ENCODE results near the gene C4orf36.

Gene C4orf36, protein sequence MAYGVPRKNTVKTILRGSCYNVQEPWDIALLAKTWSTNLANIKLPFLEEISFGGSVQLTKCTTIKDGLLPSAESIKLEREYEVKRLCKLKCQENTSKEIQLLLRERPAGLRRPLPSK

DNA sequence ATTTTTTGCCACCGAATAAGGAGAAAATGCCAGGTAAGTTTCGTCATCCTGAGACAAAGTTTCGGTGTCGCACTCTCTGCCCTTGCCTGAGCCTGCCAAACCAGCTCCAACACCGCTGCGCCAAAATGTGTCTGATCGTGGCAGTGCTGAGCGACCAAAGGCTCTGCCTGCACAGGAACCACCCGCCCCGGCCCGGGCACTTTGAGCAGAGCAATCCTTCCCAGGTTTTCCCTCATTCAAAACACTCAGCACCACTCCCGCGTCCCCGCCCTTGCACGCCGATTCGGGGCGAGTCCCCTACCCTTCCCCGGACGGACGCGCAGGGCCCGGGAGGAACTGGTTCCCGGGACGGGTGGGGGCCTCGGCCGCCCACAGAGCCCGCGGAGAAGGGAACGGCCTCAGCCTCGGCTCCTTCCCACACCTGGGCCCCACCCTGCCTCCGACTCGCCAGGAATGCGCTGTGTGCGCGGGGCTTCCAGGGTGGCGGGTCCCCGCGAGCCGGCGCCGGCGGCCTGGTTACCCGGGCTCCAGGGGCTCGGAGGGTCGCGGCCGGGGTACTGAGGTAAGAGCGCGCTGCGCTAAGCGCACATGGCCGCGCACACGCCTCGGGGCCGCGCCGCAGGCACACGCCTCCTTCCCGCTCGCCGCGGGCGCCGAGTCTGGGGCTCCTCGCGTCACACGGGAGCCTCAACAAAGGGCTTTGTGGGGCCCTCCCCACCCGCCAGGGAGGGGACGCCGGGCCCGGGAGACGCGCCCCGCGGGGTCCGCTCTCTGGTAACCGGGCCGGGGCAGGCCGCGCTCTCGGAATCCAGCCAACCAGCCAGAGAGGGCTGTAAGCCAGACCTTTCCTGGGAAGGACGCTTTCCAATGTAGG lies at the start of gene C4orf36:
C4orf36 (minus strand) TSS at position 661 of the 874 bp plus-strand sequence. CDS start 902 bp downstream, outside the sequence.
- peak; percentile 36 for DNase-seq

DNA sequence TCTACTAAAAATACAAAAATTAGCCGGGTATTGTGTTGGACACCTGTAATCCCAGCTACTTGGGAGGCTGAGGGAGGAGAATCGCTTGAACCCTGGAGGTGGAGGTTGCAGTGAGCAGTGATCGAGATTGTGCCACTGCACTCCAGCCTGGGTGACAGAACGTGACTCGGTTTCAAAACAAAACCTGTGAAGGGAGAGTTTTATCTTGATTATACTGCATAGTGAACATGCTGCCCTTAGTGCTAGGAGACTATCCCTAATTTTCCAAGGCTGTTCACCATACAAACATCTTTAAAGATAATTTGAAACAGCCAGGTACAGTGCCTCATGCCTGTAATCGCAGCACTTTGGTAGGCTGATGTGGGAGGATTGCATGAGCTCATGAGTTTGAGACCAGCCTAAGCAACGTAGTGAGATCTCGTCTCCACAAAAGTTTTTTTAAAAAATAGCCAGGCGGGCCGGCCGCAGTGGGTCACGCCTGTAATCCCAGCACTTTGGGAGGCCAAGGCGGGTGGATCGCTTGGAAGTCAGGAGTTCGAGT lies 48.8 kb upstream of the C4orf36 start:
- DNase-seq, result no peak

DNA sequence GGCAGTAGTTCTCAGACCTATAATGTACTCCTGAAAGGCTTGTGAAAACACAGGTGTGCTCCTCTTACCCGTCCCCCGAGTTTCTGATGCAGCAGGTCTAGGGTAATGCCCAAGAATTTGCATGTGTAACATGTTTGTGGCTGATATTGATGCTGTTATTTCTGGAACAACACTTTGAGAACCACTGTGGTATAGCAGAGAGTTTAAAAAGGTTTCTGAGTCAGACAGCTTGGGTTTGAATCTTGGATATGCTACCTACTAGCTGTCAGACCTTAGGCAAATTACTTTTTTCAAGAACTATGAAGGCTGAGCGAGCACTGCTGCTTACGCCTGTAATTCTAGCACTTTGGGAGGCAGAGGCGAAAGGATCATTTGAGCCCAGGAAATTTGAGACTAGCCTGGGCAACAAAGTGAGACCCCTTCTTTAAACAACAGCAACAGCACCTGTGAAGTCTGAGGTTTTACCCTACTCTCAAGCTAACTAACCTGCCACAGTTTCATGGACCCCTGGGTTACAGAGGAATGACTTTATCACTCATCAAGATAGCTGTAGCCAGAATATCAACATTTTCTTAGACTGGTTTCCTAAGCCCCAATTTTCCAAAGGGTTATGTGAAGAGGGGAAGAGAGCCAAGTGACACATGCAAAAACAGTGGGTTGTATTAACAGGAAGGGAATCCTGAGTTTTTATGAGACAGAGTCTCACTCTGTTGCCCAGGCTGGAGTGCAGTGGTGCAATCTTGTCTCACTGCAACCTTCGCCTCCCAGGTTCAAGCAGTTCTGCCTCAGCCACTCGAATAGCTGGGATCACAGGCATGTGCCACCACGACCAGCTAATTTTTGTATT lies 47.7 kb upstream of the C4orf36 start:
- no peak for DNase-seq

DNA sequence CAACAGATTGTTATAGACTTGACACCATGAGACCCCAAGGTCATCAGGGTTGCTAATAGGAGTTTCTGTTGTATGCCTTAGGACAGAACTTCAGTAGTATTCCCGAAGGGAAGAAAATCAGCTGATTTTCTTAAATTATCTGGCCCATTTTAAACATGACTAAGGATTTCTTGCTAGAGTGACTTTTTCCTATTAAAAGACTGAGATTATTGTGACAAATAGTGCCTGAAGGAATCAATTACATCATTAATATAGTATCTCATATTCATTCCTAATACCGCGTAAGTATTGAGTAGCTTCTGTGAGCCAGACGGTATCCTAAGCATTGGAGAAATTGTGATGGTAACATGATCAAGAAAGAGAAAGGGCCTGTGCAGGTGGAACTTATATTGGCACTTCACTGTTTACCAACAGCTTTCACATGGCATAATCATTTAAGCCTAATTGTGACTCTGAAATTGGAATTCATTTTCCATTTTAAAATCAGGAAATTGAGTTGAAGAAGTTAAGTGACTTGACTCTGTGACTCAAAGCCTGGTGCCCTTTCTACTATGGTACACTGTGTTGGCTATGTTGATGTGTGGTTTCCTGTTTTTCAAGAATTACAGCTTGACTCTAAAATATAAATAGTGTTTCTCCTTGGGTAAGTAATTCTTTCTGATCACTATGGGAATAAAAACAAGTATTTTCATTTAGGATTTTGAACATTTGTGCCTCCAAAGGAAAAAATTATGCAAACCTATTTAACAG lies 46.7 kb upstream of the C4orf36 start:
- DNase-seq, result no peak

DNA sequence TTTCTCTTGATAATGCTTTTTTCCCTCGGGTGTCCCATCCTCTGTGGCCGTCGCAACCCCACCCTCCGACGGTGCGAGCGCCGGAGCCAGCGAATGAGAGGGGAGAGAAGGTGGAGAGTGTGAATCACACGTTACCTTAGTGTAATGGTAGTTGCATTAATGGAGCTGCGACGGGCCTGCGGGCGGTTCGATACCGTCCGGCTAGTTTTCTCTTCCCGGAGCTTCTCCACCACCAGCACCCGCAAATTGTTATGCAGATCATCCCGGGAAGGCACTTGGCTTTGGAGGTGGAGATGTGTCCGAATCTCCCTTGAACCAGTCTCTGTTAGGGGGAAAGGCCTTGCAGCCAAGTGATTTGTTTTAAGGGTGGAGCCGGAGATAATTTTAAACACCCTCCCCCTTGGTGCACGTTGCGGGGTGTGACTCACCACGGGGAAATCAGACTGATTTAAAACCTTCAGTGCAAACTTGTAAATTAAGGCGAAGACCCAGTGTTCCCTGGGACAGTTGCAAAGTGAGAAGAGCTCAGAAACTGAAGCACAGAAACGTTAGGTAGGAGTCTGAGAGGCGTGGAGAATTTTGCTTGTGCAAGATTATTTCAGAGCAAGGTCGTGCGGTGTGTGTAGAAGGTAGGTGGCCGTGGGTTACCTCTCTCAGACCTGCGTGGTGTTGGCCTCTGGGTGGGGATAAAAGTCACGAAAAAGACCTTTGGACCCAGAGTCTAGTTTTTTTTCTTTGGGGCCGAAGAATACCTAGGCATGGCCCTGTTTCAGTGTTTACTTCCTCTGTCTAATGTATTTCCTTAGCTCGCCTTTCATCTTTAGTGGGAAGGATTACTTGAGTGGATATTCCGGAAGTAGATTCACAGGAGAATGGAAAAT lies 43.9 kb upstream of the C4orf36 start:
- no peak for DNase-seq

DNA sequence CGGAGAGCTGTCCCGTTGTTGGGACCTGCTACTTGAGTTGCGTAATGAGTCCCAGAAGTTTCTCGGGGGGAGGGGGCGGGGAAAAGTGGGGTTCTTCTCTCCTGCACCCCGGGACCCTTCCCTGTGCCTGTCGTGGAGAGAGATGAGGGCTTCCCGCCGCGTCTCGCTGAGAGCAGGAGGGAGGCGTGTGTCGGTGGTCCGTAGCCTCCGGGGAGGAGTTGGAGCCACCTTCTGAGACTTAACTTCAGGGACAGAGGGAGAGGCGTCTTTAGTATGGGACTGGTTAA lies 43.3 kb upstream of the C4orf36 start:
- DNase-seq, result no peak

DNA sequence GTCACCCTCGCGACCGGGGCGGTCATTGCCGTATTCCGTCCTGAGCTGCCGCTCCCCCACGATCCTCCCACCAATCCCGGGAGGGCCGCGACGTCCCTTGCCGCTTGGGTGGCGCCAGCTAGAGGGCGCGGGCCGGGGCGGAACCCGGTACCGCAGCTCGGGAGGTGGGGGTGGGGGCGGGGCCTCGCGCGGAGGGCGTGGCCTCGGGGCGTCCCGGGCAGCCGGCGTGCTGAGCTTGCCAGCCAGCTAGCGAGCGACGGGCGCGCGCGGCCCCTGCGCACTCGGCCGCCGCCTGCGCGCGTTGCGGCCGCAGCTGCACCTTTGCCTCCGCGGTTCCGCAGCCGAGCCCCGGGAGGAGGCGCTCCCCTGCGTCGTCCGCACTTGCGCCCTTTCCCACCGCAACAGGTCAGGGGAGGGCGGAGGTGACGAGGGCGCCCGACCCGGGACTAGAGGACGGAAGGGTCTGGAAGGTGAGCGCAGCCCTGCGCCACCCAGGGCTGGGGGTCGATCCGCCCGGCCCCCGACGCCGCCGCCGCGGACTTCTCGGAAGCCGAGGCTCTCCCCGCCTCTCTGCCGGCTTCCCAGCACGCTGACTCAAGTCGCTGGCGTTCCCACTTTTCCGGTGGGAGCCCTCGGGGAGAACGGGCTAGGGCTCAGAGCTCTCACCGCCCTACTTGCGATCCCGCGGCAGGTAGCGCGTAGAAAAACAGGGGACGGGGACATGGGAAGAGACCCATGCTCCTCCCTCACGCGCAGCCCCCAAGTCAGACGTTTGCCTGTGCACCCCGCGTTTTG lies 42.7 kb upstream of the C4orf36 start, which contains the start of gene AFF1:
AFF1 (plus strand) TSS at position 241 of the 795 bp plus-strand sequence. CDS start 13,523 bp downstream, outside the sequence.
- DNase-seq, result peak; percentile 49

DNA sequence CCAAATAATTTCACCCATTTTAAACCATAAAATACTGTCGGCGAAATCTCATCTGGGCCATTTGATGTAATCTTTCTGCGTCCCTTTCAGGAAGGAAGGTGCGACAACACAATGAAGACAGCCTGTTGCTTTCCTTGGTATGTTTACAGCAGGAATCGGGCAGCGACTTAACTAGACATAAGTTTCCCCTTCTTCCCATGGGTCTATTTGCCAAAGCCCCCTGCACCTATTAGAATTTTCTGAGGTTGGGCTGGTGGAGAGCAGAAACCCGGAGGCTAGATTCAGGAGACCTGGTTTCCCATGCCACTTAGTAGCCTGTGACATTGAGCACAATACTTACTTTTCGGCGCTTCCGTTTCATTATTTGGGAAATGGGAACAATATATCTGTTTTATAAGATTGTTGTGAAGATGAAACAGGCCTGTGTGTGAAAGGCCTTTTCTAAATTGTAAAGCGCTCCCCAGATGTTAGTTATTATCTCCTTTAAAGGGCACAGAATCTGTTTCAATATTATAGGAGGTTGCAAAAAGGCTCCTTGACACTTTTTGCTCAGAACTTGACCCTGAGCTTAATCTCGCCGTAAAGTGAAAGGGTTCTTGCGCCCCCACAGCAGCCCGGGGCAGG lies 42.0 kb upstream of the C4orf36 start:
- no peak for DNase-seq

DNA sequence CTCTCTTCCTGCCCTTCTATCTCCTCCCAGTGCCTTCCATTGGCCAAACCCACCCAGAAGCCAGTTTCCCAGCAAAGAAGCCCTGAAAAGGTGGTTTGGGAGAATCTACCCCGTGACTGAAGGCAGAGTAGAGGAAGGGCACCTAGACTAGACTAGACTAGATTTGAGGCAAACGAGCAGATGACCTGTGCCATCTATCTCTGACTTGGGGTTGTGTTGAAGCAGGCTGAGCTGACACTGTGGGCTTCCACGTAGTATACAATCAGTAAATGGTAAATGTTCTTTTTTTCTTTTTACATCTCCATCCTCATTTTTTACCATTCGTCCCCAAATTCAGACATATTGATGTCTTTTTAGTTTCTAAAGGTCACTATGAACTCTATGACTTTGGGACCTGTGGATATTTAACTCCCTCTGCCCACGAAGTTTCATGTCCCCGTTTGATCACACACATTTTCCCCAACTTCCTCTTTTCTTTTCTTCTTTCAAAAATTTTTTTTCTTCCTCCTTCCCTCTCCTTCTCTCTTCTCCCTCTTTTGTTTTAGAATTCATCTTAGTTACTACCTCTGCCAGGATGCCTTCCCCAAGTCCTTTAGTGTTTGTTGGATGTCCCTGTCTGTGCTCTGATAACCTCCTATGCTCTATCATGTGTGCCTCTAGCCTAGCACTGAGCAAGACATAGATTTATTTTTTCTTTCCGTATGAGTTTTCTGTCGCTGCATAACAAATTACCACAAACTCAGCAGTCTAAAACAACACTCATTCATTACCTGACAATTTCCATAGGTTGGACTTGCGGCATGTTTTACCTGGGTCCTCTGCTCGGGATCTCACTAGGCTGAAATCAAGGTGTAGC lies 36.4 kb upstream of the C4orf36 start:
- no peak for DNase-seq

DNA sequence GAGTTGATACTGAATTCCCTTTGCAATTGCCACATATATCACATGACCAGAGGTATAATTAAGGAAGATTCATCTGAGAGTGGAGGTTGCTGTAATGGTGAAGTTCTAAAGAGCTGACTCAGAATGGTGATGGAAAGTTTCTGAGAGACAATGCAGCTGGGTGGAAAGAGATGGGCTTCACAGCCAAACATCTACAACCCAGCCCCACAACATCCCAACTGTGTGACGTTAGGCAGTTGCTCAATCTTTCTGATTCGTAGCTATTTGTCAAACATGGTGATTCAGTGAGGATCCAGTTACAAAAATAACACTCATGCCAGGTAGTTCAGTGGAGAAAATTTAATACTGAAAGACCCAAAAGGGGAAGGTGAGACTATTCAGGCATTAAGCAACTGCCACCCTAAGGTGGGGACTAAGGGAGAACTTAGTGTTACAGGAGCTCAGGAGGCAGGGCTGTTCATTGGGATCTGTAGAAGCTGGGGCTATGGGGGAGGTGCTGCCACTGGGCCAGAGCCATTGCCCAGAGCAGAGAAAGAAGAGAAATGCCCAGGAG lies 35.7 kb upstream of the C4orf36 start:
- no peak for DNase-seq

DNA sequence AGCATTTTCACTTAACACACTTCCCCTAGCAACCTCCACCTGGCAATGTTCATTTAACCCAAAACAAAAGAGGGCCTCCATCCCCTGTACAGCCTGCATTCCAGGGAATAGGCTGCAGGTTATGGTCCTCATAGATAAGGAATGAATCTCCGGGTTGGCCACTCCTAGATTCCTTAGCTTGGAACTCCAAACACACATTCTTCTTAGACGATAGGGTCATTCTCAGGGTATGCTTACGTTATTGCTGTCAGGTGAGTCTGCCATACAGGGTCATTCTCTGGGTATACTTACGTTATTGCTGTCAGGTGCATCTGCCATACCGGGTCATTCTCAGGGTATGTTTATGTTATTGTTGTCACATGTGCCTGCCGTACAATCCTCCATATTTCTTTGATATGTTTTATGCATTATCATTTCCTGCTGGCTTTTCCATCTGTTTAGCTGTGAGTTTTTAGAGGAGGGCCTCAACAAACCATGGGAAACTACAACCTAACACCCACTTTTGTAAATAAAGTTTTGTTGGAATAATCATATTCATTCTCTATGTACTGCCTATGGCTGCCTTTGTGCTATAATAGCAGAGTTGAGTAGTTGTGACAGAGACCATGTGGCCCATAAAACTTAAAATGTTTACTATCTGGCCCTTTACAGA lies 34.3 kb upstream of the C4orf36 start:
- no peak for DNase-seq

DNA sequence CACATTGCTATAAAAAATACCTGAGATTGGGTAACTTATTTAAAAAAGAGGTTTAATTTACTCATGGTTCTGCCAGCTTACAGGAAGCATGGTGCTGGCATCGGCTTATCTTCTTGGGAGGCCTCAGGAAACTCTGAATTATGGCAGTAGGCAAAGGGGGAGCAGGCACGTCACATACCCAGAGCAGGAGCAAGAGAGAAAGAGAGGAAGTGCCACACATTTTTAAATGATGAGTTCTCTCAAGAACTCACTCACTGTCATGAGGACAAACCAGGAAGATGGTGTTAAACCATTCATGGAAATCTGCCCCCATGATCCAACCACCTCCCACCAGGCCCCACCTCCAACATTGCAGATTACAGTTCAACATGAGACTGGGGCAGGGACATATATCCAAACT lies 32.6 kb upstream of the C4orf36 start:
- DNase-seq, result no peak

DNA sequence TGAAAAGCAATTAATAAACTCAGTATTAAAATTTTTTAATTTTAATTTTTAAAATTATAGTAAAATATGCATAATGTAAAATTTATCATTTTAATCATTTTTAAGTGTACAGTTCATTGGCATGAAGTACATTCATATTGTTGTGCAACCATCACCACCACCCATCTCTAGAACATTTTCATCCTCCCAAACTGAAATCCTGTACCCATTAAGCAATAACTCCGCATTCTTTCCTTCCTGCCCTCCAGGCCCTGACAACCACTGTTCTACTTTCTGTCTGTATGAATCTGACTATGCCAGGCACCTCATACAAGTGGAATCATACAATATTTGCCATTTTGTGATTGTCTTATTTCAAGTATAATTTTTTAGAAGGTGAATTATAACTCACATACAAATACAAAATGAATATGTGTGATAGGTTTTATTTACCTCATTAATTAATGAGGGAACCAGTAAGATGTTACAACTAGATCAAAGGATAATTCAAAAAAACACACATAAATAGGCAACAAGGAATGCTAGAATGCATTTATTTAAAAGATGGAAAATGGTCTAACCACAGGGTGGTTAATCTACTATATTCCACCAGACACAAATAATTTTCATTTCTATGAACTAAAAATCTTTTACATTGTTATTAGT lies 29.5 kb upstream of the C4orf36 start:
- no peak for DNase-seq

DNA sequence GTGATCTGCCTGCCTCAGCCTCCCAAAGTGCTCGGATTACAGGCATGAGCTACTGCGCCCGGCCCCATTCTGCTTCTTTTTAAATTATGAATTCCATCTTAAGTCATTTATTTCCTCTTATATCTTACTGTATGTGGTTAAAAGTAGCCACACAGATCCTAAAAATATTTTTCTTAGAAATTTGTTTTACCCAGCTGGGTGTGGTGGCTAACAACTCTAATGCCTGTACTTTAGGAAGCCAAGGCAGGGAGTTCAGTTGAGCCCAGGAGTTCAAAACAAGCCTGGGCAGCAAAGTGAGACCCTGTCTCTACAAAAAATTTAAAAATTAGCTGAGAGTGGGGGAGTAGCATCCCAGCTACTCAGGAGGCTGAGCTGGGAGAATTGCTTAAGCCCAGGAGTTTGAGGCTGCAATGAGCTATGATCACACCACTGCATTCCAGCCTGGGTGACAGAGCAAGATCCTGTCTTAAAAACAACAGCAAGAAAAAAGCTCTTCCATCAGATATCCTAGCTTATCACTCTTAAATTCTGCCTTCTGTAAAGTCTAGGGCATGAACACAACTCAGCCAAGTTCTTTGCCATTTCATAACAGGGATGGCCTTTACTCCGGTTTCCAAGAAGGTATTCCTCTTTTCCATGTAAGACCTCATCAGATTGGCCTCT lies 27.5 kb upstream of the C4orf36 start:
- no peak for DNase-seq

DNA sequence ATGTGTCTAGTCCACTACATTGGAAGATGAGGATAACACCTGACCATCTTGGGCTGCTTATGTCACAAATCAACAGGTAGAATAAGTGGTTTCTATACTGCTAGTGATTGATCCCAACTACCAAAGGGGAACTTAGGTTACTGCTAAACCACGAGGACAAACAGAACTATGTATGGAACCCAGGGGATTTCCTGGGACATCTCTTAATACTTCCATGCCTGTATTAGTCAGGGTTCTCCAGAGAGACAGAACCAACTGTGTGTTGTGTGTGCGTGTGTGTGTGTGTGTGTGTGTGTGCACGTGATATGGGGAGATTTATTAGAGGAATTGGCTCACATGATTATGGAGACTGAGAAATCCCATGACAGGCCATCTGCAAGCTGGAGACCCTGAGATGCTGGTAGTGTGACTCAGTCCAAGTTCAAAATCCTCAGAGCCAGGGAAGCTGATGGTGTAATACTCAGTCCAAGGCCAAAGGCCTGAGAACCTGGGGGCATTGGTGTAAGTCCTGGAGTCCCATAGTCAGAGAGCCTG lies 26.4 kb upstream of the C4orf36 start:
- no peak for DNase-seq

DNA sequence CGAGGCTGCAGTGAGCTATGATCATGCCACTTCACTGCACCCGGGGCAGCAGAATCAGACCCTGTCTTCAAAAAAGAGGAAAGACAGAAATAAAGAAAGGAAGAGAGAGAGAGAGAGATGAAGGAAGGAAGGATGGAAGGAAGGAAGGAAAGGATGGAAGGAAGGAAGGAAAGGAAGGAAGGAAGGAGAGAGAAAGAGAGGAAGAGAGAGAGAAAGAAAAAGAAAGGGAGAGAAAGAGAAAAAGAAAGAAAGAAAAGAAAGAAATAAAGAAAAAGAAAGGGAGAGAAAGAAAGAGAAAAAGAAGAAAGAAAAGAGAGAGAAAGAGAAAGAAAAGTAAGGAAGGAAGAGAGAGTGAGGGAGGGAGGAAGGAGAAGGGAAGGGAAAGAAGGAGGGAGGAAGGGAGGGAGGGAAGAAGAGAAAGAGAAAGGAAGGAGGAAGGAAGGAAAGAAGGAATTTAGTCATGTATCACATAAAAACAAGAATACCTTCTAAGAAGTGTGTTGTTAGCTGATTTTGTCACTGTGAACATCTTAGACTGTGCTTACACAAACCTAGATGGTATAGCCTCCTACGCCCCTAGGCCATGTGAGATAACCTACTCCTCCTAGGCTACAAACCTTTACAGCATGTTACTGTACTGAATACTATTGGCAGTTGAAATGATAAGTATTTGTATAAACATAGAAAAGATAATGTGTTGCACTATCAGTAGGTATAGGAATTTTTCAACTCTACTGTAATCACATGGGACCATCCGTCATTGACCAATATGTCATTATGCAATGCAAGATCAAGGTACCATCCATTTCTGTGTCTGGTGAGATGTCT lies 25.2 kb upstream of the C4orf36 start:
- no peak for DNase-seq
